HG03565 (cell line): ENCODE measurements around the gene SLA2.
"Not testable (repeated sequence)": the region's sequence is repeated elsewhere in the genome, so short reads cannot be mapped to it uniquely, and the experiment has no call there.

Experiments
- ATAC-seq: cut with Tn5 transposase; IDR thresholded peaks from one replicate; pipeline ENCODE4 v1.9.1; 2021; ENCODE audit warnings: mild to moderate bottlenecking, moderate library complexity; ENCODE audit not compliant: unreplicated experiment

The SLA2 gene

GRCh38 chr20:36646678-36647077, 682 bp upstream of the SLA2 start:
- ATAC-seq = no peak

- no peak for ATAC-seq
Measured at GRCh38 chr20:36645353-36645752, 643 bp downstream of the SLA2 start.

GRCh38 chr20:36644706-36645095, 1.3 kb downstream of the SLA2 start:
- no peak for ATAC-seq

- ATAC-seq = no peak
Measured at GRCh38 chr20:36644032-36644705, 1.8 kb downstream of the SLA2 start.

- ATAC-seq = no peak
Measured at GRCh38 chr20:36642136-36642535, 3.9 kb downstream of the SLA2 start.

GRCh38 chr20:36641506-36641843, 4.5 kb downstream of the SLA2 start:
- ATAC-seq = no peak

DNA sequence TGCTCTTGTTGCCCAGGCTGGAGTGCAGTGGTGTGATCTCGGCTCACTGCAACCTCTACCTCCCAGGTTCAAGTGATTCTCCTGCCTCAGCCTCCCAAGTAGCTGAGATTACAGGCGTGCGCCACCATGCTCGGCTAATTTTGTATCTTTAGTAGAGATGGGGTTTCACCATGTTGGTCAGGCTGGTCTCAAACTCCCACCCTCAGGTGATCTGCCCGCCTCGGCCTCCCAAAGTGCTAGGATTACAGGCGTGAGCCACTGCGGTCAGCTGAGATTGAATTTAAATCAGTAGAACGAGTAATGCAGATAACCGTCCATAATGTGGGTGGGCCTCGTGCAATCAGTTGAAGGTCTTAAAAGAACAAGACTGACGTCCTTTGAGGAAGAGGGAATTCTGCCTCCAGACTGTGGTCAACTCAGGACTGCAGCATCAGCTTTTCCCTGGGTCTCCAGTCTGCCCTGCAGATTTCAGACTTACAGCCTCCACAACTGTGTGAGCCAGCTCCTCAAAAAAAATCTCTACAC, 7.1 kb downstream of the SLA2 start:
- ATAC-seq = not testable (repeated sequence)

GRCh38 chr20:36634342-36634741, 11.7 kb downstream of the SLA2 start:
- no peak for ATAC-seq

GRCh38 chr20:36633285-36633772, 12.7 kb downstream of the SLA2 start:
- ATAC-seq = no peak

DNA sequence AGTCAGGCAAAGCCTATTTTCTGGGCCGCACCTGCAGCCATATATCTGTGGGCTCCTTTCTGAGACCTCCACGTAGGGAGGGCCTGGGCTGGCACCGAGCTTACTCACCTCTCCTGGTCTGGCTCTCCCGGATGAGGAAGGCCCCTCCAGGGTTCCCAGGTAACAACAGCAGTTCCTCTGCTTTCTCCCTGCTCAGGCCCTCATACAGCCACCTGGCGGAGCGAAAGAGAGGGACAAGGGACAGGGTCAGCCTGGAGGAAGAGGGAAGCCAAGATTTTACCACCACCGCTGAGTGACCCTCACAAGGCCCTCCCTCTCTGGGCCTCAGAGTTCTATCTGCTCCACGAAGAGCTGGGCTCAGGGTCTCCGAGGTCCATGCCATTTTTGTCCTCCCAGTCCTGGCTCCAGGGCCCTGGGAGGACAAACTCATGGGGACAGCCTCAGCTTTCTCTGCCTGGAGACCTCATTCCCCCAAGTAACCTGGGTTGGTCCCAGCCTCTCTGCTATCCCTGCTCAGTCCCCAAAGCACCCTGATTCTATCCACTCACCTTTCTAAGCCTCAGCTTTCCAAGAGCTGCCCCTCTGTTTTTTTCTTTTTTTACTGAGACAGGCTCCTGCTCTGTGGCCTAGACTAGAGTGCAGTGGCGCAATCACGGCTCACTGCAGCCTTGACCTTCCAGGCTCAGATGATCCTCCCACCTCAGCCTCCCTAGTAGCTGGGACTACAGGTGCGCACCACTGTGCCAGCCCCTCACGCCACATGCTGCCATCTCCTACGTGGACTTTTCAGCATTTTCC, 13.3 kb downstream of the SLA2 start:
- no peak for ATAC-seq

DNA sequence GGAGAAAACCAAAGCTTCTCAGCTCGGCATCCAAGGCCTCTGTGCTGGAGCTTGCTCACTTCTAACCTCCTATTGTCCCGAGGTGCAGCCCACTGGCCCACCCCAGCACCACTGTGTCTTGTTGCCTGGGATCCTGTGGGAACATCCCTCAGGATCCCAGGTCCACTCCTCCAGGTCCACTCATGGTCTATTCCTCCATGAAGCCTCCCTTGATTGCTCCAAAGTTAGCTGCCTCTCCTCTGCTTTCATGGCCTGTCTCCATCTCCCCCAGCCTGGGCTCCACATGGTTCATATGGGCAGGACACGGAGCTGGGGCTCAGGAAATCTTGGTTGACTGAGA, 13.9 kb downstream of the SLA2 start:
- no peak for ATAC-seq

GRCh38 chr20:36631646-36632045, 14.3 kb downstream of the SLA2 start:
- no peak for ATAC-seq

- ATAC-seq = no peak
Measured at GRCh38 chr20:36629719-36630681, 16.0 kb downstream of the SLA2 start.

DNA sequence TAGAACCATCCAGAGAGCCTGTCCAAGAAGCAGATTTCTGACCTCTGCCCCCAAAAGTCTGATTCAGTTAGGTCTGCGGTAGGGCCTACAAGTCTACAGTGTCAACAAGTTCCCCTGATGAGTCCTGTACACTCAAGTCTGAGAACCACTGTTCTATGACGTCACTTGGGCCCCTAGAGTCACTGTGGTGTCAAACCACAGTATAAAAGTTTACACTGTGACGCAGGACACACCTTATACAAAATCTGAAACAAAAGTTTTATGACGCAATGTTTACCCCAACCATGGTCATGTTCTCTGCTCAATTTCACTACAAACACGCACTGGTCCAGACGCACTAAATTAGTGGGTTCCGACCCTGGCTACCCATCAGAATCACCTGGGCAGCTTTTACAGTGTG, 17.9 kb downstream of the SLA2 start:
- no peak for ATAC-seq

- no peak for ATAC-seq
Measured at GRCh38 chr20:36624944-36625324, 21.1 kb downstream of the SLA2 start.

- ATAC-seq = no peak
Measured at GRCh38 chr20:36624068-36624943, 21.7 kb downstream of the SLA2 start.

GRCh38 chr20:36623444-36623843, 22.6 kb downstream of the SLA2 start:
- ATAC-seq = no peak

DNA sequence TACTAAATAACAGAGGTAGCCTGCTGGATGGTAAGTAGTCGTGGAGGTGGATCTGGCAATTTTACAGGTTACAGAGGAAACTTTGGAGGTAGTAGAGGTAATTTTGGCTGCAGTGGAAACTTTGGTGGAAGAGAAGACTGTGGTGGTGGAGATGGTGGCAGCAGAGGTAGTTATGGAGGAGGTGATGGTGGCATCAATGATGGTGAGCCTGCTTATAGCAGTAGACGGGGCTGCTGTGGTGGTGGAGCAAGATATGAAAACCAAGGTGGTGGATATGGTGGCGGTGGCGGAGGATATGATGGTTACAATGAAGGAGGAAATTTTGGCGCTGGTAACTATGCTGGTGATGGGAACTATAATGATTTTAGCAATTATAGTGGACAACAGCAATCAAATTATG, 25.1 kb downstream of the SLA2 start:
- ATAC-seq = no peak

- no peak for ATAC-seq
Measured at GRCh38 chr20:36614781-36615557, 31.0 kb downstream of the SLA2 start.
